H9 (cell line): ENCODE data around the gene RADX. TPM values are rescaled to one million over a fixed set of nuclear protein-coding genes. Genes with fewer than 3 reads are reported as not detected.

Source experiments
- DNase-seq: peaks from one replicate; pipeline ENCODE4 v3.0.0-alpha.2; 2017
- H2AFZ ChIP-seq: one replicate; pipeline ENCODE4 v1.6.1; 2013; ENCODE audit warnings: mild to moderate bottlenecking, low read length, control low read depth, moderate library complexity
- H2AK5ac ChIP-seq: 2 replicates; pipeline ENCODE4 v1.6.1; 2013; ENCODE audit warnings: low read length, control low read depth, mixed read lengths; ENCODE audit not compliant: insufficient read length
- H2BK120ac ChIP-seq: one replicate; pipeline ENCODE4 v1.6.1; 2013; ENCODE audit warnings: low read depth, mild to moderate bottlenecking, low read length, control low read depth, inconsistent platforms; ENCODE audit not compliant: poor library complexity, severe bottlenecking
- H2BK12ac ChIP-seq: 2 replicates; pipeline ENCODE4 v1.6.1; 2013; ENCODE audit warnings: low read length, control low read depth, mixed read lengths, low read depth; ENCODE audit not compliant: insufficient read length
- H2BK15ac ChIP-seq: 2 replicates; pipeline ENCODE4 v1.6.1; 2013; ENCODE audit warnings: low read depth, low read length, control low read depth
- H2BK20ac ChIP-seq: one replicate; pipeline ENCODE4 v1.6.1; 2013; ENCODE audit warnings: low read depth, mild to moderate bottlenecking, low read length, control low read depth, inconsistent platforms; ENCODE audit not compliant: poor library complexity, severe bottlenecking
- H2BK5ac ChIP-seq: 2 replicates; pipeline ENCODE4 v1.6.1; 2013; ENCODE audit warnings: low read length, control low read depth, mixed read lengths; ENCODE audit not compliant: insufficient read length
- H3K14ac ChIP-seq: 2 replicates; pipeline ENCODE4 v1.6.1; 2013; ENCODE audit warnings: low read length, control low read depth; ENCODE audit not compliant: insufficient read depth
- H3K18ac ChIP-seq: 2 replicates; pipeline ENCODE4 v1.6.1; 2013; ENCODE audit warnings: low read depth, mild to moderate bottlenecking, mixed read lengths, low read length, control low read depth; ENCODE audit not compliant: insufficient read length
- H3K23ac ChIP-seq: 2 replicates; pipeline ENCODE4 v1.6.1; 2013; ENCODE audit warnings: low read length, control low read depth, mixed read lengths, low read depth; ENCODE audit not compliant: insufficient read length
- H3K23me2 ChIP-seq: 2 replicates; pipeline ENCODE4 v1.6.1; 2013; ENCODE audit warnings: low read depth, mild to moderate bottlenecking, mixed read lengths, low read length, control low read depth; ENCODE audit not compliant: insufficient read length, poor library complexity, severe bottlenecking
- H3K27ac ChIP-seq: 2 replicates; pipeline ENCODE4 v1.5.1; 2013; ENCODE audit warnings: low read length, control low read depth, mixed read lengths, low read depth; ENCODE audit not compliant: insufficient read length
- H3K27me3 ChIP-seq: 2 replicates; pipeline ENCODE4 v1.6.1; 2013; ENCODE audit warnings: low read length, control low read depth, inconsistent platforms; ENCODE audit not compliant: insufficient read depth
- H3K4ac ChIP-seq: 2 replicates; pipeline ENCODE4 v1.6.1; 2013; ENCODE audit warnings: low read depth, mild to moderate bottlenecking, control low read depth, inconsistent platforms, low read length, moderate library complexity
- H3K4me1 ChIP-seq: 2 replicates; pipeline ENCODE4 v1.6.1; 2013; ENCODE audit warnings: low read length, control low read depth, inconsistent platforms; ENCODE audit not compliant: insufficient read depth
- H3K4me2 ChIP-seq: 2 replicates; pipeline ENCODE4 v1.6.1; 2013; ENCODE audit warnings: low read length, control low read depth, mixed read lengths; ENCODE audit not compliant: insufficient read length, insufficient read depth
- H3K56ac ChIP-seq: 2 replicates; pipeline ENCODE4 v1.6.1; 2013; ENCODE audit warnings: low read depth, mild to moderate bottlenecking, mixed read lengths, low read length, control low read depth; ENCODE audit not compliant: insufficient read length
- H3K79me1 ChIP-seq: 2 replicates; pipeline ENCODE4 v1.6.1; 2013; ENCODE audit warnings: low read depth, mild to moderate bottlenecking, moderate library complexity, low read length, control low read depth, inconsistent platforms; ENCODE audit not compliant: insufficient read depth, poor library complexity, severe bottlenecking
- H3K79me2 ChIP-seq: 2 replicates; pipeline ENCODE4 v1.6.1; 2013; ENCODE audit warnings: low read length, control low read depth, inconsistent platforms; ENCODE audit not compliant: insufficient read depth
- H3K9ac ChIP-seq: 2 replicates; pipeline ENCODE4 v1.6.1; 2013; ENCODE audit warnings: low read length, control low read depth, mixed read lengths; ENCODE audit not compliant: insufficient read length; ENCODE audit errors: extremely low read depth
- H3K9me3 ChIP-seq: one replicate; pipeline ENCODE4 v1.6.1; 2013; ENCODE audit warnings: low read depth, low read length, inconsistent platforms; ENCODE audit not compliant: control insufficient read depth
- H3T11ph ChIP-seq: one replicate; pipeline ENCODE4 v1.6.1; 2013; ENCODE audit warnings: mild to moderate bottlenecking, low read length, control low read depth, inconsistent platforms
- H4K20me1 ChIP-seq: one replicate; pipeline ENCODE4 v1.6.1; 2013; ENCODE audit not compliant: control insufficient read depth, insufficient read length, insufficient read depth
- H4K5ac ChIP-seq: 2 replicates; pipeline ENCODE4 v1.6.1; 2013; ENCODE audit warnings: low read depth, mild to moderate bottlenecking, mixed read lengths, low read length, control low read depth; ENCODE audit not compliant: insufficient read length
- H4K8ac ChIP-seq: replicated peaks from 2 replicates; pipeline ENCODE4 v1.6.1; 2013; ENCODE audit warnings: low read length, control low read depth, mixed read lengths, low read depth; ENCODE audit not compliant: insufficient read length
- H4K91ac ChIP-seq: 2 replicates; pipeline ENCODE4 v1.6.1; 2013; ENCODE audit warnings: low read depth, mild to moderate bottlenecking, moderate library complexity, mixed read lengths, low read length, control low read depth; ENCODE audit not compliant: insufficient read length
- H3K27ac Mint-ChIP-seq, 3 experiments: 2 replicates in 2 of 3; 3 replicates in 1 of 3; pipeline ENCODE4 v1.8.0; 2020 to 2021; ENCODE audit warnings: mixed read lengths in 3 of 3, mild to moderate bottlenecking in 1 of 3, moderate library complexity in 1 of 3
- H3K27me3 Mint-ChIP-seq: 2 replicates; pipeline ENCODE4 v1.8.0; 2021; ENCODE audit warnings: low read depth, mild to moderate bottlenecking, moderate library complexity, mixed read lengths
- H3K36me3 Mint-ChIP-seq, 3 experiments: 2 replicates in 2 of 3; 3 replicates in 1 of 3; pipeline ENCODE4 v1.8.0; 2020 to 2021; ENCODE audit warnings: low read depth in 3 of 3, mixed read lengths in 3 of 3; ENCODE audit not compliant: insufficient read depth in 1 of 3
- H3K4me1 Mint-ChIP-seq, 2 experiments: 2 replicates each; pipeline ENCODE4 v1.8.0; 2020; ENCODE audit warnings: mixed read lengths in 2 of 2
- H3K4me3 Mint-ChIP-seq, 2 experiments: 2 replicates in 1 of 2; 3 replicates in 1 of 2; pipeline ENCODE4 v1.8.0; 2020 to 2021; ENCODE audit warnings: mild to moderate bottlenecking in 2 of 2, mixed read lengths in 2 of 2, moderate library complexity in 1 of 2
- H3K9me3 Mint-ChIP-seq, 2 experiments: 2 replicates in 1 of 2; 3 replicates in 1 of 2; pipeline ENCODE4 v1.8.0; 2020; ENCODE audit warnings: mild to moderate bottlenecking in 2 of 2, mixed read lengths in 2 of 2, moderate library complexity in 1 of 2
- WGBS: extraction: QIAGEN DNeasy Blood & Tissue Kit; methylation state at CpG from one replicate; pipeline ENCODE4 v1.1.7; 2013; ENCODE audit warnings: missing lambda C conversion rate, low lambda C conversion rate, mixed read lengths; ENCODE audit not compliant: insufficient read length; ENCODE audit errors: extremely low coverage; 5-methylcytosine and 5-hydroxymethylcytosine counted together
- total RNA-seq: library from RNA; stranded (reverse); gene quantifications from 2 replicates; pipeline ENCODE4 v1.2.1, GENCODE V29; 2021
- TF ChIP-seq, protein P1 (sequence below): fragments of 200-600 bp; sonication (generic); conservative IDR thresholded peaks from 3 replicates; pipeline ENCODE4 v1.8.0; 2021; ENCODE audit warnings: antibody characterized with exemption, mild to moderate bottlenecking

Gene RADX
- total RNA-seq, 1 experiment from 2014 or later, result 1.5 TPM

DNA sequence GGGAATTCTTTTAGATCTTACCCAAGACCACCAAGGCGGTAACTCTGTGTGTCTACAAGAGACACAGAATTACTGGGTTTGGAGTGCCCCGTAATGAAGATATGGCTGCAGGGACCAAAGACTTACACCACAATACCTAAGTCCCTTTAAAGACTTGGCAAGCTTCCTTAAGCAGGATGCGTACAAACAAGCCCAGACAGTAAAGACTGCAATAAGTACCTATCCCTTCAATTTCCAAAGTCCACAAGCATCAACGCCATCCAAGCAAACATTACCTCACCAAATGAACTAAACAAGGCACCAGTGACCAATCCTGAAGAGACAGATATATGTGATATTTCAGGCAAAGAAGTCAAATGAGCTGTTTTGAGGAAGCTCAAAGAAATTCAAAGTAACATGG is 72.4 kb downstream of the RADX start:
- no CpG with 5 or more reads among the region's 4 CpGs for whole genome bisulfite sequencing
- no peak overlapping the region for H3K27ac Mint-ChIP-seq
- H3K4me3 Mint-ChIP-seq, result no peak overlapping the region

More for the DNA sequence above, 72.4 kb downstream of the RADX start:
- Histone ChIP-seq H3K14ac (no peak overlapping the region), H2BK12ac (no peak overlapping the region), H4K91ac (no peak overlapping the region), H3K79me2 (no peaks in the 10 kb centered on the region), H3K79me1 (no peaks in the 10 kb centered on the region), H2AK5ac (no peak overlapping the region), H3K9ac (no peak overlapping the region), H3K27ac (no peak overlapping the region), H2BK15ac (no peak overlapping the region), H3K27me3 (no peaks in the 10 kb centered on the region), H3K18ac (no peak overlapping the region), H3T11ph (no peak overlapping the region), H4K8ac (no peak overlapping the region), H3K4ac (no peak overlapping the region), H3K9me3 (no peaks in the 10 kb centered on the region), H2AFZ (no peak overlapping the region), H3K56ac (no peak overlapping the region), H3K4me2 (no peak overlapping the region), H4K5ac (no peak overlapping the region), H4K20me1 (no peaks in the 10 kb centered on the region), H2BK120ac (no peak overlapping the region), H3K4me1 (no peaks in the 10 kb centered on the region; the same call in 1 of the 2 replicates), H3K23me2 (no peaks in the 10 kb centered on the region), H2BK20ac (no peak overlapping the region), H2BK5ac (no peak overlapping the region), H3K23ac (no peak overlapping the region)
- Mint-ChIP-seq H3K36me3 (no peaks in the 10 kb centered on the region; a peak in 1 of 7 replicates), H3K9me3 (peaks cover 2 to 59% of the 10 kb centered on the region in 2 experiments; a peak in 3 of 5 replicates), H3K27me3 (no peaks in the 10 kb centered on the region), H3K4me1 (no peaks in the 10 kb centered on the region)
- TF ChIP-seq, protein P1, sequence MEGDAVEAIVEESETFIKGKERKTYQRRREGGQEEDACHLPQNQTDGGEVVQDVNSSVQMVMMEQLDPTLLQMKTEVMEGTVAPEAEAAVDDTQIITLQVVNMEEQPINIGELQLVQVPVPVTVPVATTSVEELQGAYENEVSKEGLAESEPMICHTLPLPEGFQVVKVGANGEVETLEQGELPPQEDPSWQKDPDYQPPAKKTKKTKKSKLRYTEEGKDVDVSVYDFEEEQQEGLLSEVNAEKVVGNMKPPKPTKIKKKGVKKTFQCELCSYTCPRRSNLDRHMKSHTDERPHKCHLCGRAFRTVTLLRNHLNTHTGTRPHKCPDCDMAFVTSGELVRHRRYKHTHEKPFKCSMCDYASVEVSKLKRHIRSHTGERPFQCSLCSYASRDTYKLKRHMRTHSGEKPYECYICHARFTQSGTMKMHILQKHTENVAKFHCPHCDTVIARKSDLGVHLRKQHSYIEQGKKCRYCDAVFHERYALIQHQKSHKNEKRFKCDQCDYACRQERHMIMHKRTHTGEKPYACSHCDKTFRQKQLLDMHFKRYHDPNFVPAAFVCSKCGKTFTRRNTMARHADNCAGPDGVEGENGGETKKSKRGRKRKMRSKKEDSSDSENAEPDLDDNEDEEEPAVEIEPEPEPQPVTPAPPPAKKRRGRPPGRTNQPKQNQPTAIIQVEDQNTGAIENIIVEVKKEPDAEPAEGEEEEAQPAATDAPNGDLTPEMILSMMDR, result no peak
- DNase-seq, result no peak
